Measurements from ENCODE around the gene LHX1. TPM values are rescaled to one million over a fixed set of nuclear protein-coding genes. Genes with fewer than 3 reads are reported as not detected.

Gene LHX1
- total and polyA plus RNA-seq, 4 donors: not detected

DNA sequence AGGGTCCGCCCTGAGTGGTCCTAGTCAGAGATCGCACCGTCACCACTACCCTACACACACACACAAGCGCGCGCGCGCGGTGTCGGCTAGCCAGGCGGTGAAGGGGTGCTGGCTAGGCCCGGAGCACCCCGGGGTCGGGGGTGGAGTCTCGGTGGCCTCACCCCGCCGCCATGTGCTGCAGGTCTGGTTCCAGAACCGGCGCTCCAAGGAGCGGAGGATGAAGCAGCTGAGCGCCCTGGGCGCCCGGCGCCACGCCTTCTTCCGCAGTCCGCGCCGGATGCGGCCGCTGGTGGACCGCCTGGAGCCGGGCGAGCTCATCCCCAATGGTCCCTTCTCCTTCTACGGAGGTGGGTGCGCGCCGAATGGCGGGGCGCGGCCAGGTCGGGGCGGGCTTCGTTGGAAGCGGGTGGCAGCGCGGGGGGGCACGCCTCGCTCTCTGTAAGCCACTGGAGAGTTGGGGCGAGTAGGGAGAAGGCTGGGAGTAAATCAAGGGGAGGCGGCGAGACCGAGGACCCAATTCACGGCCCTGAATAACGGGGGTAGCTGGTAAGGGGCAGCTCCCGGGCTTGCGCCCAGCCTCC lies 4.8 kb downstream of the LHX1 start:
- Histone ChIP-seq H3K4me3 (ENCODE audit: low read depth in 1 of 3, low read length in 3 of 3) (no peak overlapping the region), H3K36me3 (ENCODE audit: control insufficient read depth in 4 of 4, insufficient read depth in 3 of 4, low read depth in 1 of 4, low read length in 3 of 4) (no peaks in the 10 kb centered on the region), H3K9me3 (ENCODE audit: control insufficient read depth in 4 of 4, low read length in 3 of 4) (peaks cover 0 to 3% (median 0%) of the 10 kb centered on the region in 4 donors), H3K27ac (ENCODE audit: low read depth in 1 of 2, low read length in 2 of 2) (no peak overlapping the region), H3K27me3 (ENCODE audit: control insufficient read depth in 4 of 4, insufficient read depth in 4 of 4, low read length in 3 of 4) (peaks cover 0 to 56% (median 34%) of the 10 kb centered on the region in 4 donors), H3K9ac (ENCODE audit: low read depth in 1 of 2, low read length in 2 of 2) (no peak overlapping the region), H3K4me1 (ENCODE audit: control insufficient read depth in 4 of 4, insufficient read depth in 4 of 4, low read length in 3 of 4) (peaks cover 8 to 17% (median 14%) of the 10 kb centered on the region in 4 donors)
- DNase-seq (ENCODE audit: low spot score): no peak
- WGBS: 11% methylated on average over 57 of the region's 57 CpGs
- TF ChIP-seq, protein P1, sequence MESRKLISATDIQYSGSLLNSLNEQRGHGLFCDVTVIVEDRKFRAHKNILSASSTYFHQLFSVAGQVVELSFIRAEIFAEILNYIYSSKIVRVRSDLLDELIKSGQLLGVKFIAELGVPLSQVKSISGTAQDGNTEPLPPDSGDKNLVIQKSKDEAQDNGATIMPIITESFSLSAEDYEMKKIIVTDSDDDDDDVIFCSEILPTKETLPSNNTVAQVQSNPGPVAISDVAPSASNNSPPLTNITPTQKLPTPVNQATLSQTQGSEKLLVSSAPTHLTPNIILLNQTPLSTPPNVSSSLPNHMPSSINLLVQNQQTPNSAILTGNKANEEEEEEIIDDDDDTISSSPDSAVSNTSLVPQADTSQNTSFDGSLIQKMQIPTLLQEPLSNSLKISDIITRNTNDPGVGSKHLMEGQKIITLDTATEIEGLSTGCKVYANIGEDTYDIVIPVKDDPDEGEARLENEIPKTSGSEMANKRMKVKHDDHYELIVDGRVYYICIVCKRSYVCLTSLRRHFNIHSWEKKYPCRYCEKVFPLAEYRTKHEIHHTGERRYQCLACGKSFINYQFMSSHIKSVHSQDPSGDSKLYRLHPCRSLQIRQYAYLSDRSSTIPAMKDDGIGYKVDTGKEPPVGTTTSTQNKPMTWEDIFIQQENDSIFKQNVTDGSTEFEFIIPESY (IDR thresholded peaks at IDR 0.05): no peak

DNA sequence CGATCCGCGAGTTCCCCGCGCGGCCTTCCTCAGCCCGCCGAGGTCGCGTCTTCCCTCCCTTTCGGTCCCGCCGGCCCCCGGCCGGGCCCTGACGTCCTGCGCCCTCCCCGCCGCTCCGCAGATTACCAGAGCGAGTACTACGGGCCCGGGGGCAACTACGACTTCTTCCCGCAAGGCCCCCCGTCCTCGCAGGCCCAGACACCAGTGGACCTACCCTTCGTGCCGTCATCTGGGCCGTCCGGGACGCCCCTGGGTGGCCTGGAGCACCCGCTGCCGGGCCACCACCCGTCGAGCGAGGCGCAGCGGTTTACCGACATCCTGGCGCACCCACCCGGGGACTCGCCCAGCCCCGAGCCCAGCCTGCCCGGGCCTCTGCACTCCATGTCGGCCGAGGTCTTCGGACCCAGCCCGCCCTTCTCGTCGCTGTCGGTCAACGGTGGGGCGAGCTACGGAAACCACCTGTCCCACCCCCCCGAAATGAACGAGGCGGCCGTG lies 5.4 kb downstream of the LHX1 start:
- Histone ChIP-seq H3K4me1 (ENCODE audit: control insufficient read depth in 4 of 4, insufficient read depth in 4 of 4, low read length in 3 of 4) (peaks cover 8 to 12% (median 10%) of the 10 kb centered on the region in 4 donors), H3K27me3 (ENCODE audit: control insufficient read depth in 4 of 4, insufficient read depth in 4 of 4, low read length in 3 of 4) (peaks cover 0 to 53% (median 32%) of the 10 kb centered on the region in 4 donors), H3K4me3 (ENCODE audit: low read depth in 1 of 3, low read length in 3 of 3) (no peak overlapping the region), H3K36me3 (ENCODE audit: control insufficient read depth in 4 of 4, insufficient read depth in 3 of 4, low read depth in 1 of 4, low read length in 3 of 4) (no peaks in the 10 kb centered on the region), H3K9ac (ENCODE audit: low read depth in 1 of 2, low read length in 2 of 2) (no peak overlapping the region), H3K9me3 (ENCODE audit: control insufficient read depth in 4 of 4, low read length in 3 of 4) (peaks cover 0 to 3% (median 0%) of the 10 kb centered on the region in 4 donors), H3K27ac (ENCODE audit: low read depth in 1 of 2, low read length in 2 of 2) (no peak overlapping the region)
- 8% methylated on average over 59 of the region's 59 CpGs for WGBS
- TF ChIP-seq GABPA (IDR thresholded peaks at IDR 0.05 in 1 of 2, conservative IDR thresholded peaks at IDR 0.05 in 1 of 2) (no peak), RXRA (IDR thresholded peaks at IDR 0.05) (no peak), RAD21 (IDR thresholded peaks at IDR 0.05) (no peak), EGR1 (IDR thresholded peaks at IDR 0.05; ENCODE audit: low read depth in 2 of 2) (no peak), FOXA2 (IDR thresholded peaks at IDR 0.05) (no peak), JUND (IDR thresholded peaks at IDR 0.05) (no peak), FOXA1 (IDR thresholded peaks at IDR 0.05) (no peak), TAF1 (conservative IDR thresholded peaks at IDR 0.05) (no peak), HNF4G (IDR thresholded peaks at IDR 0.05) (no peak), HNF4A (conservative IDR thresholded peaks at IDR 0.05) (no peak), SP1 (IDR thresholded peaks at IDR 0.05) (no peak), NR2F2 (IDR thresholded peaks at IDR 0.05) (no peak), YY1 (IDR thresholded peaks at IDR 0.05) (no peak)
- TF ChIP-seq, protein P2, sequence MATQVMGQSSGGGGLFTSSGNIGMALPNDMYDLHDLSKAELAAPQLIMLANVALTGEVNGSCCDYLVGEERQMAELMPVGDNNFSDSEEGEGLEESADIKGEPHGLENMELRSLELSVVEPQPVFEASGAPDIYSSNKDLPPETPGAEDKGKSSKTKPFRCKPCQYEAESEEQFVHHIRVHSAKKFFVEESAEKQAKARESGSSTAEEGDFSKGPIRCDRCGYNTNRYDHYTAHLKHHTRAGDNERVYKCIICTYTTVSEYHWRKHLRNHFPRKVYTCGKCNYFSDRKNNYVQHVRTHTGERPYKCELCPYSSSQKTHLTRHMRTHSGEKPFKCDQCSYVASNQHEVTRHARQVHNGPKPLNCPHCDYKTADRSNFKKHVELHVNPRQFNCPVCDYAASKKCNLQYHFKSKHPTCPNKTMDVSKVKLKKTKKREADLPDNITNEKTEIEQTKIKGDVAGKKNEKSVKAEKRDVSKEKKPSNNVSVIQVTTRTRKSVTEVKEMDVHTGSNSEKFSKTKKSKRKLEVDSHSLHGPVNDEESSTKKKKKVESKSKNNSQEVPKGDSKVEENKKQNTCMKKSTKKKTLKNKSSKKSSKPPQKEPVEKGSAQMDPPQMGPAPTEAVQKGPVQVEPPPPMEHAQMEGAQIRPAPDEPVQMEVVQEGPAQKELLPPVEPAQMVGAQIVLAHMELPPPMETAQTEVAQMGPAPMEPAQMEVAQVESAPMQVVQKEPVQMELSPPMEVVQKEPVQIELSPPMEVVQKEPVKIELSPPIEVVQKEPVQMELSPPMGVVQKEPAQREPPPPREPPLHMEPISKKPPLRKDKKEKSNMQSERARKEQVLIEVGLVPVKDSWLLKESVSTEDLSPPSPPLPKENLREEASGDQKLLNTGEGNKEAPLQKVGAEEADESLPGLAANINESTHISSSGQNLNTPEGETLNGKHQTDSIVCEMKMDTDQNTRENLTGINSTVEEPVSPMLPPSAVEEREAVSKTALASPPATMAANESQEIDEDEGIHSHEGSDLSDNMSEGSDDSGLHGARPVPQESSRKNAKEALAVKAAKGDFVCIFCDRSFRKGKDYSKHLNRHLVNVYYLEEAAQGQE (IDR thresholded peaks at IDR 0.05): no peak
- TF ChIP-seq, protein P3, sequence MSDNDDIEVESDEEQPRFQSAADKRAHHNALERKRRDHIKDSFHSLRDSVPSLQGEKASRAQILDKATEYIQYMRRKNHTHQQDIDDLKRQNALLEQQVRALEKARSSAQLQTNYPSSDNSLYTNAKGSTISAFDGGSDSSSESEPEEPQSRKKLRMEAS (IDR thresholded peaks at IDR 0.05): no peak
- TF ChIP-seq, protein P4, sequence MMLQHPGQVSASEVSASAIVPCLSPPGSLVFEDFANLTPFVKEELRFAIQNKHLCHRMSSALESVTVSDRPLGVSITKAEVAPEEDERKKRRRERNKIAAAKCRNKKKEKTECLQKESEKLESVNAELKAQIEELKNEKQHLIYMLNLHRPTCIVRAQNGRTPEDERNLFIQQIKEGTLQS (IDR thresholded peaks at IDR 0.05): no peak
- TF ChIP-seq, protein P1 (IDR thresholded peaks at IDR 0.05): no peak
- TF ChIP-seq, protein P5, sequence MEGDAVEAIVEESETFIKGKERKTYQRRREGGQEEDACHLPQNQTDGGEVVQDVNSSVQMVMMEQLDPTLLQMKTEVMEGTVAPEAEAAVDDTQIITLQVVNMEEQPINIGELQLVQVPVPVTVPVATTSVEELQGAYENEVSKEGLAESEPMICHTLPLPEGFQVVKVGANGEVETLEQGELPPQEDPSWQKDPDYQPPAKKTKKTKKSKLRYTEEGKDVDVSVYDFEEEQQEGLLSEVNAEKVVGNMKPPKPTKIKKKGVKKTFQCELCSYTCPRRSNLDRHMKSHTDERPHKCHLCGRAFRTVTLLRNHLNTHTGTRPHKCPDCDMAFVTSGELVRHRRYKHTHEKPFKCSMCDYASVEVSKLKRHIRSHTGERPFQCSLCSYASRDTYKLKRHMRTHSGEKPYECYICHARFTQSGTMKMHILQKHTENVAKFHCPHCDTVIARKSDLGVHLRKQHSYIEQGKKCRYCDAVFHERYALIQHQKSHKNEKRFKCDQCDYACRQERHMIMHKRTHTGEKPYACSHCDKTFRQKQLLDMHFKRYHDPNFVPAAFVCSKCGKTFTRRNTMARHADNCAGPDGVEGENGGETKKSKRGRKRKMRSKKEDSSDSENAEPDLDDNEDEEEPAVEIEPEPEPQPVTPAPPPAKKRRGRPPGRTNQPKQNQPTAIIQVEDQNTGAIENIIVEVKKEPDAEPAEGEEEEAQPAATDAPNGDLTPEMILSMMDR (IDR thresholded peaks at IDR 0.05; ENCODE audit: low read depth, low read length, missing input control): no peak
- DNase-seq (ENCODE audit: low spot score): no peak
